HepG2 (cell line): ENCODE data around the gene MTA3. TPM values are rescaled to one million over a fixed set of nuclear protein-coding genes. Genes with fewer than 3 reads are reported as not detected.

Experiments
- FOXA1 ChIP-seq, 2 experiments: fragments of 450-650 bp in 1 of 2; sonication (generic) in 1 of 2; formaldehyde crosslinking in 1 of 2; IDR thresholded peaks; 2 replicates each; pipeline versions ENCODE4 v1.4.0 to v1.6.1; 2016 to 2020; ENCODE audit warnings: missing genetic modification reagents in 1 of 2
- HOXD1 ChIP-seq: sonication (generic); formaldehyde crosslinking; IDR thresholded peaks from 2 replicates; pipeline ENCODE4 v1.5.0; 2020; ENCODE audit warnings: missing genetic modification reagents
- KLF6 ChIP-seq: IDR thresholded peaks from 2 replicates; pipeline ENCODE4 v1.8.0; 2016; ENCODE audit warnings: missing biosample characterization, missing genetic modification reagents
- NR3C1 ChIP-seq: sonication (generic); formaldehyde crosslinking; IDR thresholded peaks from 2 replicates; pipeline ENCODE4 v1.4.0; 2020; ENCODE audit warnings: missing genetic modification reagents
- SIX4 ChIP-seq: sonication (generic); formaldehyde crosslinking; IDR thresholded peaks from 2 replicates; pipeline ENCODE4 v1.4.0; 2020; ENCODE audit warnings: missing genetic modification reagents
- SNRNP70 ChIP-seq: fragments of 200-400 bp; formaldehyde crosslinking; IDR thresholded peaks from 2 replicates; pipeline ENCODE4 v1.6.1; 2017; ENCODE audit warnings: mild to moderate bottlenecking, low read depth, low read length, moderate library complexity
- THAP11 ChIP-seq: IDR thresholded peaks from 2 replicates; pipeline ENCODE4 v1.6.1; 2016; ENCODE audit warnings: missing biosample characterization, missing genetic modification reagents
- ZBTB40 ChIP-seq, 2 experiments: fragments of 450-650 bp in 1 of 2; sonication (generic) in 1 of 2; formaldehyde crosslinking in 1 of 2; IDR thresholded peaks; 2 replicates each; pipeline versions ENCODE4 v1.6.1 to v1.8.0; 2016 to 2022; ENCODE audit warnings: antibody characterized with exemption in 1 of 2, mild to moderate bottlenecking in 1 of 2, missing genetic modification reagents in 1 of 2
- ZNF205 ChIP-seq: IDR thresholded peaks from 2 replicates; pipeline ENCODE4 v1.6.1; 2018; ENCODE audit warnings: missing biosample characterization, missing genetic modification reagents
- ZNF660 ChIP-seq: sonication (generic); formaldehyde crosslinking; IDR thresholded peaks from 2 replicates; pipeline ENCODE4 v1.5.1; 2020; ENCODE audit warnings: mild to moderate bottlenecking, low read depth, missing genetic modification reagents, borderline replicate concordance
- polyA plus RNA-seq, 8 experiments: library from polyadenylated mRNA; depleted of rRNA in 3 of 8; stranded (reverse) in 7 of 8; unstranded in 1 of 8; fragments of >200 nt; fragmentation: Illumina TruSeq in 4 of 8; extraction: Trizol in 4 of 8; gene quantifications; 2 replicates each; pipeline versions ENCODE4 v1.2.1 to v1.2.3, GENCODE V29; 2011 to 2016; ENCODE audit warnings: low read depth in 4 of 8, missing spikeins in 1 of 8, mixed read lengths in 1 of 8; ENCODE audit not compliant: insufficient read depth in 1 of 8
- total RNA-seq, 5 experiments: library from RNA; depleted of rRNA; stranded (reverse); fragments of >200 nt; fragmentation: Illumina TruSeq; extraction: Trizol; gene quantifications; 2 replicates each; pipeline ENCODE4 v1.2.3, GENCODE V29; 2016; ENCODE audit warnings: low read depth in 1 of 5

Gene MTA3
- total and polyA plus RNA-seq, 2 of the 13 experiments (the other 11 are each of a cell fraction or from before 2014, with no cell fraction given): 48.8 to 77.8 TPM

GRCh38 chr2:42639340-42640077, 71.1 kb downstream of the MTA3 start (continued):
- TF ChIP-seq ZBTB40 (IDR thresholded peaks at IDR 0.05) (no peak), ZBTB40 (CRISPR knock-in tag; IDR thresholded peaks at IDR 0.05) (no peak), FOXA1 (IDR thresholded peaks at IDR 0.05) (no peak), FOXA1 (CRISPR knock-in tag; IDR thresholded peaks at IDR 0.05) (0 out of 2 replicates have a peak, but pooled peaks have one; percentile 16), HOXD1 (CRISPR knock-in tag) (no peak), KLF6 (CRISPR knock-in tag) (0 out of 2 replicates have a peak, but pooled peaks have one; percentile 0), SNRNP70 (no peak), ZNF205 (CRISPR knock-in tag) (no peak), NR3C1 (CRISPR knock-in tag) (no peak), THAP11 (CRISPR knock-in tag) (no peak), SIX4 (no peak), ZNF660 (CRISPR knock-in tag) (no peak)
